Hepatic stellate cell (primary cell): ENCODE data around the gene AK3.

Source experiments
- DNase-seq: peaks from one replicate; pipeline ENCODE4 v3.0.0; 2011; ENCODE audit warnings: low spot score

AK3 gene

GRCh38 chr9:4746278-4747030 lies 5.5 kb upstream of the AK3 start:
- DNase-seq: no peak

DNA sequence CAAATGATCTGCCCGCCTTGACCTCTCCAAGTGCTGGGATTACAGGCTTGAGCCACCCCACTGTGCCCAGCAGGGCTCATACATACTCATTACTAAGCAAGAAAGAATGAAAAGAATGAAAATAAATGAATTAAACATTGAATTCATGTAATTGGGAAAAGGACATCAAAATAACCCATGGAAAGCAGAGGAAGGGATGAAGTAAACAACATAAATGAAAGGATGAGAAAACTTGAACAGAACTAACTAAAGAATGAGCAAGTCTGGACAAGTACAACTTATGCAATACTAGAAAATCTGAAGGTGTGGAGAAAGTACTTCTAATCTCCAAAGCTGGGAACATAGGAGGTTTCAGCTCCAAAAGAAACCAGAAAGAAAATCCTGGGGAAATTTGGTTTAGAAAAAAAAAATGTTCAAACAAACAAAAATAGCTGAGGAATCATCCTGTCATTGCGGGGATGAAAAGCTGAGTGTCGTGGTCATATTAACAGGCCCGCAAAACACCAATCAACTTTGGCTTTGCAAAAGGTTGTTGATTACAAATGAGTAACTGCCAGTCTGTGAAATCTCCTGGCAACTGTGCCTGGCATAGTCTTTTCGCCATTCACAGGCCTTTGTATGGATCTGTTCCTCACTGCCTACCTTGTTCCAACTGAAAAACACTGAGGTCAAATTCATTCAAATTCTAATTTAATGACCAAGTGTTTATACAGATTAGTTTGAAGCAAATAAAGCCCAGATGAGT lies 2.3 kb upstream of the AK3 start:
- DNase-seq: no peak

GRCh38 chr9:4742246-4742645 lies 1.2 kb upstream of the AK3 start:
- no peak for DNase-seq

DNA sequence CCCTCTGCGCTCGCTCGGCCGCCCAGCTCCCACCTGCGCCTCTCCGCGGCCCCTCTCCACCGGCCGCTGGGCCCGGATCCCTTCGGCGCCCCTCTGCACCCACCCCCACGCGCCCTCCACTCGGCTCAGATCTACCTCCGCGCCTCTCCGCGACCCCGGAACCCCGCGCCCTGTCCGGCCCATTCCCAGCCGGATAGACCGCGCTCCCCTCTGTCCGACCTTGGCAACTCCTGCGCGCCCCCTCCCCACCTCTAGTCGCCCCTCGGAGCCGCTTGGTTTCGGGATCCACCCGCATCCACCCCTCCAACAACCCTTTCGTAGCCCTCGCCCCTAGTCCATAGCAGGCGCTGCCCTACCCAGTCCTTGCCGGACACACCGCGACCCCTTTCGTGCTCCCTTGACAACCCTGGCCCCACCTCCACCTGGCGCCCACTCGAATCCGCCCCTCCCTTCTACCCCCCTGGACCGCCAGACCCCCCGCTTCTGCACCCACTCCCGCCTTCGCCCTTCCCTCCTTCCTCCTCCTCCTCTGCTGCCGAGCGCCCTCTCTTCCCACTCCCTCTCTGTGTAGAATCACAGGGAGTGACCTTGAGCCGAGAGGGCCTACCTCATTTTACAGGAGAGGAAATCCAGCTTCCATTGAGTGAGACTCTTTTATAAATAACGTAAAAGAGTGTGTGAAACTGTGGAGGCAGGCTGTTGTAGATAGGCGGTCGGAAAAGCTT lies 525 bp upstream of the AK3 start:
- peak; percentile 17 for DNase-seq

GRCh38 chr9:4740388-4740637 lies 689 bp downstream of the AK3 start:
- peak; percentile 29 for DNase-seq

DNA sequence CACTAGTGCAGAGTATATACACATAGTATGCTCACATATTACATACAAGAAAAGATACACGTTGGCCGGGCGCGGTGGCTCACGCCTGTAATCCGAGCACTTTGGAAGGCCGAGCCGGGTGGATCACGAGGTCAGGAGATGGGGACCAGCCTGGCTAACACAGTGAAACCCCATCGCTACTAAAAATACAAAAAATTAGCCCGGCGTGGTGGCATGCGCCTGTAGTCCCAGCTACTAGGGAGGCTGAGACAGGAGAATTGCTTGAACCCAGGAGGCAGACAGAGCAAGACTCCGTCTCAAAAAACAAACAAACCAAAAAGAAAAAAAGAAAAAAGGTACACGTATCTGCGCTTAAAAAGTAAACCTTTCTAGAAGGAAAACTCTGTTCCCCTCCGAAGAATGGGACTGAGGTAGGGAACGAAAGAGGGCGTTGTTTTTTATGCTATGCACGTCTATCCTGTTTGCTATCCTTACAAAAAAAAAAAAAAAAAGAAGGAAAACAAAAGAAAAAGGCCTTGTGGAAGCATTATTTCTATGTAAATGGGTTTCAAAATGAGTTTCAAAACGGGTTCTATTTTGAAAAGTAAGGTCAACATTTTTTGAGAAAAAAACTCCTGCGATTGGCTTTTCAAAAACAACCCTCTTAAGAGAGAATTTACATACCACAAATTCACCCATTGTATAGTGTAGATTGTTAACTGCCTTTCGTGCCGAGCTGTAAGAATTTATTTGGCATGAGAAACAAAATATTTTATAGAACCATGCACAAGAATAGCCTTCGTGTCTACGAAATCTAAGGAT lies 1.2 kb downstream of the AK3 start:
- peak; percentile 25 for DNase-seq

DNA sequence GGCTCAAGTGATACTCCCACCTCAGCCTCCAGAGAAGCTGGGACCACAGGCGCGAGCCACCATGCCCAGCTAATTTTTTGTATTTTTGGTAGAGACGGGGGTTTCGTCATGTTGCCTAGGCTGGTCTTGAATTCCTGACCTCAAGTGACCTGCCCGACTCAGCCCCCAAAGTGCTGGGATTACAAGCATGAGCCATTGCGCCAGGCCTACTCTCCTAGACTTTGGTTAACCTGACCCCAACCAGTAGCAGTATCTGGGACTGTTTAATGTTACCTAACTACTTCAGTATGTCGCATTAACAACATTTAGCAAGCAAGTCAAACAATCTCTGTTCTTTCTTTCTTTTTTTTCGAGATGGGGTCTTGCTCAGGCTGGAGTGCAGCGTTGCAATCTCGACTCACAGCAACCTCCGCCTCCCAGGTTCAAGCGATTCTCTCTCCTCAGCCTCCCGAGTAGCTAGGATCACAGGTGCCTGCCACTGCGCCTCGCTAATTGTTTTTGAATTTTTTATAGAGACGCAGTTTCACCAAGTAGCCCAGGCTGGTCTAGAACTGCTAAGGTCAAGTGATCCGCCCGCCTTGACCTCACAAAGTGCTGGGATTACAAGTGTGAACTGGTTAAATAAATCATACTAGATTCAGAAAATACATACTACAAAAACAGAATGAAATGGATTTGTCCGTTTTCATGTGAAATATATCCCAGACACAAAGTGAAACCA lies 2.0 kb downstream of the AK3 start:
- no peak for DNase-seq

DNA sequence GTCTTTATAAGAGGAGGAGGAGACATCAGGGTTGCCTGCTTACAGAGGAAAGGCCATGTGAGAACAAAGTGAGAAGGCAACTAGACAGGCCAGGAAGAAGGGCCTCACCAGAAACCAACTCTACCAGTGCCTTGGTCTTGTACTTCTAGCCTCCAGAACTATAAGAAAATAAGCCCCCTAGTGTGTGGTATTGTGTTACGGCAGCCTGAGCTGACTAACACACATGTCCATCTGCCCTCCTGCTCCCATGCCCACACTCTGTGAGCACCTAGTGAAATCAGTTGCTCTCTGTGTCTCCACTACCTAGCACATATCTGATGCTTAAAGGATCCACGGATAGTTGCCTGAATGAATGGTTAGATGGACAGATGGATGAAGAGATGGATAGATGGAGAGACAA lies 6.9 kb downstream of the AK3 start:
- no peak for DNase-seq

GRCh38 chr9:4732890-4733289 lies 8.1 kb downstream of the AK3 start:
- no peak for DNase-seq

- no peak for DNase-seq
Measured at GRCh38 chr9:4727593-4727992, 13.4 kb downstream of the AK3 start.

DNA sequence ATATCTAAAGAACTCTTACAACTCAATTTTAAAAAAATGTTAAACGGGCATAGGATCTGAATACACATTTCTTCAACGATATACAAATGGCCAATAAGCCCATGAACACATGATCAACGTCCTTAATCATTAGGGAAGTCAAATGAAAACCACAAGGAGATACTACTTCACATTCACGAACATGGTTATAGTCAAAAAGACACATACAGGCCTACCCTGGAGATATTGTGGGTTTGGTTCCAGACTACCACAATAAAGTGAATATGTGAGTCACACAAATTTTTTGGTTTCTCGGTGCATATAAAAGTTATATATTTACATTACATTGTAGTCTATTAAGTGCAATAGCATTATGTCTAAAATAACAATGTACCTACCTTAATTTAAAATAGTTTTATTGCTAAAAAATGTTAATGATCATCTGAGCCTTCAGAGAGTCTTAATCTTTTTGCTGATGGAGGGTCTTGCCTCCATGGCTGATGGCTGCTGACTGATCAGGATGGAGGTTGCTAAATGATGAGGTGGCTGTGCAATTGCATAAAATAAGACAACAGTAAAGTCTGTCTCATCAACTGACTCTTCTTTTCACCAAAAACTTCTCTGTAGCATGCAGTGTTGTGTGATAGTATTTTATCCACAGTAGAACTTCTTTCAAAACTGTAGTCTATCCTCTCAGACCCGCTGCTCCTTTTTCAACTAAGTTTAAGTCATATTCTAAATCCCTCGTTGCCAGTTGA lies 15.1 kb downstream of the AK3 start:
- no peak for DNase-seq

DNA sequence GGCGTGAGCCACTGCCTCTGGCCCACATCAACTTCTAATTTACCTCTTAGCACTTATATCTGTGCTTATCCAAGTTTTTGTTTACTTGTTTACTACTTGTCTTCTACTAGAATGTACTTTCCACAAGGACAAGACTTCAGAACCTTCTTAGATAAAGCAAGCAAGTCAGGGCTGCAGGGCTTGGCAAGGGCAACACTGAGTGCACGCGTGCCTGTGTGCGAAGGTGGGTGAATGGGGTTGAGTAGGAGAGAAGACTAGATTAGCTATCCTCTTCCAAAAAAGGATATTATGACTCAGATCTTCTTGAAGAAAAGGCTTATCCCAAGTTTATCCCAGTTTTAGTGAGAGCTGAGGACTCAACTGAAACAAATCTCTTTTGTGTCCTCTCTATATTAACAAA lies 19.3 kb downstream of the AK3 start:
- DNase-seq: no peak

DNA sequence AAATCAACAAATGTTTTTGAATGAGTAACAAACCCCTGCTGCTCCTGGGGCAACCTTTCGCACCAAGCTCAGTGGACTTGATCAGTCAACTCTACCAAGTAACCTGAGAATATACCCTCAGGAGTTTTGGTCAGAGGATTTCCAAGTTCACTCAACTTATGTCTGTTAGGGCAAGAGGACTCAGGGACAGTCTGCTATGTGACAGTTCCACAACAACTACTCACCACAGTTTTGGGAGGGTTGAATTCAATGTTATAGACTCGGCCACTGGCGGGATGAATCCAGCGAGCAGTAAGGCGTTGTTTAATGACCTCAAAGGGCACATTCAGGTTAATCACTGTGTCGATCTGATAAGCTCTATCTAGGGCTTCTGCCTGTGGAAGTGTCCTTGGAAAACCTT lies 22.1 kb downstream of the AK3 start:
- no peak for DNase-seq

DNA sequence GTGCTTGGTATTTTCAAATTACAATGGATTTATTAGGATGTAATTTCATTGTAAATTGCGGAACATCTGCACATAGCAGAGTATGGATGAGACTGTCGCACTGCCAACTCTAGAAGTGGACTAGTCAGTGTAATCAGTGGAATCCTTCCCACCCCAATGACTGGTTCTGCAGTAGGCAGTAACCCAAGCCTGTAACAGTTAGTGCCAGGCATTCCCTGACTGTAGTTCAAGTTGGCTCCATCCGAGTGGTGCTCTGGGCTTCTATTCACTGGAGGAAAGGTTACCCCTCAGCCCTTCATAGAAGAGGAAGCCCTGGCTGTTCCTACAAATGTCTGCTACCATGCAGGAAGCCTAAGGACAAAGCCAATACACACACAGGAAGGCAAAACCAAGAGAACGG lies 23.2 kb downstream of the AK3 start:
- DNase-seq: no peak

DNA sequence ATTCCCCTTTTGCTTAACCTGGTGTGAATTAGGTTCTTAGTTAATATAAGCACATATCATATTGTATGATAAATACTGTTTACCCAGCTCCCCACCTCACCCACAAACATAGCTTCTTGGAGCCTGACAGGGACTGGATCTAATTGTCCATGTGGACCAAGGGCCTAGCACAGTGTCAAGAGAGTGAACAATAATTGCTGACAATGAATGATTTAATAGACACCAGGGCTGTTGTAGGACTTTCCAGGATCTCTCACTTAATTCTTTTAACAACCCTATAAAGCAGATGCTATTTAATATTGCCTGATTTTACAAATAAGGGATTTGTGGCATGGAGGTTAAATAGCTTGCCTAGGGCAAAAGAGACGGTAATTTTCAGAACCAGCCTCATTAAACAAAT lies 24.8 kb downstream of the AK3 start:
- no peak for DNase-seq

GRCh38 chr9:4714266-4715016 lies 26.6 kb downstream of the AK3 start:
- no peak for DNase-seq

DNA sequence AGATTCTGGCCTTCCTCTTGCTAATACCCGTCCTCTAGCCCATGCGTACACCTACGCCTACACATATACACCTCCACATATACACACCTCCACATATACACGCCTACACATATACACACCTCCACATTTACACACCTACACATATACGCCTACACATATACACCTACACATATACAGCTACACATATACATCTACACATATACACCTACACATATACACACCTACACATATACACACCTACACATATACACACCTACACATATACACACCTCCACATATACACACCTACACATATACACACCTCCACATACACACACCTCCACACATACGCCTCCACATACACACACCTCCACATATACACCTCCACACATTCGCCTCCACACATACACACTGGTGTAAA lies 27.2 kb downstream of the AK3 start:
- DNase-seq: no peak

DNA sequence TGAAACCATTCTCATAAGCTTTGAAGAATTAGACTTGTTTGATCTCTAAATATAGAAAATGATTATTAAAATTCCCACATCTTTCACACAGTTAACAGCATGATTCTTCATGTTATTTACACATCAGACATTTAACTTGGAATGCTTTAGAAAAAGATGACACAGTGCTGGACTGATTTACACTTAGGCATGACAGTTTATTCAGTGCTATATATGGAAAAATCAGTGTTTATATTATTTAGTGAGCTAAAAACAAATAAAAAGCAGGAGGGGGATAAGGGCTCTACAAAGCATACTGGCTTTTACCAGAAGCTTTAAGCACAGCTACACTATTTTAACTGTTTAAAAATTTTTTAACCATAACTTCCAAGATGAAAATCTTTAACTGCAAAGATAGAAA lies 31.6 kb downstream of the AK3 start:
- no peak for DNase-seq

DNA sequence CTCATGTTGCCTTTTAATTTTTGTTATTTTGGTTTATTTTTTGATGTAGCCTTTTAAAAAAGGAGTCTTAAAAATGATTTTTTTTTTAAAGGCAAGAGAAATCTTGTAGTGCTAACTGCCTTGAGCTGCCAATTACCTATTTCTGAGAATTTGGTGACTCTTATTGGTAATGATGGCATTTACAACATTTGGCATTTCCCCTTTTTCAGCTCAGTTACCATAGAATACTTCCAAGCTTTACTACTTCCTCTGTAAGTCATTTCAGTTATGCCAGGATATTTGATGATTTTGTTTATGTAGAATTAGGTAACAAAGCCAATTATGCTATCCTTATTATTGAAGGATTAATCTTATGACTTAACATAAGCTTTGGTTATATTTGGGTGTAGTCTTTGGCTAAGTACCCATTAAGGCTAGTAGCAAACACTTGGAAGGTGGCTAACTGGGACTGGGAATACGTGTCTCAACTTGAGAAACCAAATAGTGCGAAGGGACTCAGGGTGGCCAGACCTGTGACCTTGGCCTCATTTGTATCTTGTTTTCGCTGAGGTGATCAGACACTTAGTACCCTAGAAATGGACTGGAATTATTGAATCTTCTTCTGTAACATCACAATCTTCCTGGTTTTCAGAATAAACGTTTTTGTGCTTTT lies 33.9 kb downstream of the AK3 start:
- DNase-seq: no peak

DNA sequence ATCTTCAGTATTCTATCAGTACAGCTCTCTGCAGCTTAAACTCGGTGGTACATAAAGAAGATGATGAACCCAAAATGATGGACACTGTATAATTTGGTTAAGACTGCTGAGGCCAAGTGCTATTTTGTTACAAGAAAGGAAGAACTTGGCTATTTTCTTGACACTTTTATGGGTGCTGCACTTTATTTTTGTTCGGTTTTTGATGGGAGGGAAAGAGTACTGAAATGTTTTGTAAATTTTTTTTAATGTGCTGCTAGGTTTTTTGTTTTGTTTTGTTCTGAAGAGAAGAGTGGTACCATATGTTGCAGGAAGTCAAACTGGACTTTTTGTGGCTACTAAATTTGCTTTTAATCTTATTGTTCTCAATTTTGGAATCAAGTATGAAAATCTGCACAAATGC lies 35.0 kb downstream of the AK3 start:
- DNase-seq: no peak
